Activated CD8-positive, alpha-beta memory T cell treated with anti-CD3 and anti-CD28 coated beads, Interleukin-2, amount 50 U/mL, for 4 hours (primary cell): ENCODE measurements around the gene ZXDA.
"Not testable (repeated sequence)": the region's sequence is repeated elsewhere in the genome, so short reads cannot be mapped to it uniquely, and the experiment has no call there.

Experiments
- DNase-seq: peaks from one replicate; pipeline ENCODE4 v3.0.0-alpha.2; 2020

The ZXDA gene, protein sequence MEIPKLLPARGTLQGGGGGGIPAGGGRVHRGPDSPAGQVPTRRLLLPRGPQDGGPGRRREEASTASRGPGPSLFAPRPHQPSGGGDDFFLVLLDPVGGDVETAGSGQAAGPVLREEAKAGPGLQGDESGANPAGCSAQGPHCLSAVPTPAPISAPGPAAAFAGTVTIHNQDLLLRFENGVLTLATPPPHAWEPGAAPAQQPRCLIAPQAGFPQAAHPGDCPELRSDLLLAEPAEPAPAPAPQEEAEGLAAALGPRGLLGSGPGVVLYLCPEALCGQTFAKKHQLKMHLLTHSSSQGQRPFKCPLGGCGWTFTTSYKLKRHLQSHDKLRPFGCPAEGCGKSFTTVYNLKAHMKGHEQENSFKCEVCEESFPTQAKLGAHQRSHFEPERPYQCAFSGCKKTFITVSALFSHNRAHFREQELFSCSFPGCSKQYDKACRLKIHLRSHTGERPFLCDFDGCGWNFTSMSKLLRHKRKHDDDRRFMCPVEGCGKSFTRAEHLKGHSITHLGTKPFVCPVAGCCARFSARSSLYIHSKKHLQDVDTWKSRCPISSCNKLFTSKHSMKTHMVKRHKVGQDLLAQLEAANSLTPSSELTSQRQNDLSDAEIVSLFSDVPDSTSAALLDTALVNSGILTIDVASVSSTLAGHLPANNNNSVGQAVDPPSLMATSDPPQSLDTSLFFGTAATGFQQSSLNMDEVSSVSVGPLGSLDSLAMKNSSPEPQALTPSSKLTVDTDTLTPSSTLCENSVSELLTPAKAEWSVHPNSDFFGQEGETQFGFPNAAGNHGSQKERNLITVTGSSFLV

DNA sequence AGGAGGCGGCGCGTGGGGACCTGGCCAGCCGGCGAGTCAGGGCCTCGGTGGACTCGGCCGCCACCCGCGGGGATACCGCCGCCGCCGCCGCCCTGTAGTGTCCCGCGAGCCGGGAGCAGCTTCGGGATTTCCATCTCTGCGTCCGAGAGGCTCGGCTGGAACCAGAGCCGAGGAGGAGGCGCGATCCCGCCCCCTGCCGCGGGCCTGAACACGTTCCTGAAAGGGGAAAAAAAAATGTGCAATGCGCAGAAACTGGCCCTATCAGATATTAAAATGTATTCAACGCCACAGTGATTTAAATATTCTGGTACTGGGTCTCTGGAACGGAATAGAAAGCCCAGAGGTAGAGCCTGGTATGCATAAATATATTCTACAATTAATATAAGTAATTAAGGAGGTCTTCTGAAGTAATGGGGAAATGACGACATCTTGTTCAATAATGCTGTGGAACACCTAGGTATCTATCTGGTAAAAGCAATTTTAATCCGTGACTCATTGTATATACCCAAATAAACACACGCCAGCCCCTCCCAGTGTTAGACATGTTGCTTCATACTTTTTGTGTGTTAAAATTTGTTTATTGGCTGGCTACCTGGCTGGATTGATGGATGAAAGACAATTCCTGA, at the start of gene ZXDA:
TSS of gene ZXDA (minus strand) at position 172 of the 626 bp plus-strand sequence. CDS start at position 134, 38 bp downstream.
- DNase-seq = not testable (repeated sequence)

DNA sequence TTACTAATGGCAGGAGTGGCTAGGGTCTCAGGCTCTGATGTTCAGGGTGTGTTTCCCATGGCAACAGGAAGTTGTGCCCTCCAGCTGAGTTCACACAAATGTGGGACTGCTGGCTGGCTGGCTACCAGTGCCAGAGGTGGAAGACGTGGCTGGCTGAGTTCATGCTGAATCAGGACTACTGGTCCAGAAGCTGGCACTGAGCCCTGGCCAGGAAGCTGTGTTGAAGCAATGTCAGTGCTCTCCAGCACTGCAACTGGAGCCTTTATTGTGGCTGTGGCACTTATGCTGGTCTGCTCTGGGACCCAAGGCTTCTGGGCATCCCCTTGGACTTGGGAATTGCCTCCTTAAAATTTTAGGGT, 42.0 kb upstream of the ZXDA start:
- DNase-seq = no peak

DNA sequence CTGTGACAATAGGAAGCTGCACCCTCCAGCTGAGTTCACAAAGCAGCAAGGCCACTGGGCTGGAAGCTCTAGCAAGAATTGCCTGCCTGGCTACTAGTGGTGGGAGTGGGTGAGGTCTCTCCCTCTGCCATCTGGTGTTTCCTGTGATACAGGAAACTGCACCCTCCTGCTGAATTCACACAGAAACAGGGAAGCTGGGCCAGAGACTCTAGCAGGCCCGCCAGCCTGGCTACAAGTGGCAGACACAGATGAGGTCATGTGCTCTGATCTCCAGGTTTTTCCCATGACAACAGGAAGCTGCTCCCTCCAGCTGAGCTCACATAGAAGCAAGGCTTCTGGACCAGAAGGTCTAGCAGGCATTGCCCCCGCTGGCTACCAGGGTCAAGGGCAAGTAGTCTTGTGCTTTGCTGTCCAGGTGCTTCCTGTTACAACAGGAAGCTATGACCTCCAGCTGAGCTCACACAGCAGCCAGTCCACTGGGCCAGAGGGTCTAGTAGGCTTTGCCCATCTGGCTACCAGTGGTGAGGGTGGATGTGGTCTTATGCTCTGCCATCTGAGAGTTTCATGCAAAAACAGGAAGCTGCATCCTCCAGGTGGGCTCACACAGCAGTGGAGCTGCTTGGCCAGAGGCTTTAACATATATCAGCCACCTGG, 41.5 kb upstream of the ZXDA start:
- no peak for DNase-seq

DNA sequence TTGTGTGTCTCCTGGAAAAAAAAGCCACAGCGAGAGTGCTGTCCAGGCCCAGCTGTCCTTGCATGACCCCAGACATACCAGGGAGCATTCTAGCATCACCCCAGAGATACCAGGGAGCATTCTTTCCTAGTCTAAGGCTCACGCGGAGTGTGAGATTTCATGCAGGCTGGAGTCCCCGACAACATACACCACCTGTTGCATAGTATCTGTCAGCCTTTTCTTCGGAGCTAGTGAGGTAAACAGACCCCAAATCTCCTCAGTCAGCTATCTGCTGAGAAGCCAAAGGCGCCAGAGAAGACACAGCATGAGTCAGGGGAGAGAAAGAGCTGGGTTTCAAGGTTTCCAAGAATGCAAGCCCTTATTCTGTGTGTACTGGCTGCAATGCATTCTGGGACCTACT, 23.1 kb upstream of the ZXDA start:
- DNase-seq = no peak

DNA sequence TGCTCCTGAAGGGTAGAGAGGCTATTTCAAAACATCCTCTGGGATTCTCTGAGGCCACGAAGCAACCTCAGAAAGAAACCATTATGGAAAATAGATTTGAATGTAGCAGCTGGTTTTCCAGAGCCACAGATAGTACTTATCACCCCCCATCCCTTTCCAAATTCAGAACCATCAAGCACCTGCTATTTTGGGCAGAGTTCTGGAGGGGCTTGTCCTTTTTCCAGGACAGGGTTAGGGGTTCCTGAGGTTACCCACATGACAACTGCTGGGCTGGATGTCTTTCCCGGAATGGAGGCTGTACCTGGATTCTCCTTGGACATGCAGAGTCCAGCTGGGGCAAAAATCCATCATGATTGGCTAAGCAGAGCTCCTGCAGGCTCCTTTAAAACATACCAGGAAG, 22.0 kb upstream of the ZXDA start:
- DNase-seq = no peak

DNA sequence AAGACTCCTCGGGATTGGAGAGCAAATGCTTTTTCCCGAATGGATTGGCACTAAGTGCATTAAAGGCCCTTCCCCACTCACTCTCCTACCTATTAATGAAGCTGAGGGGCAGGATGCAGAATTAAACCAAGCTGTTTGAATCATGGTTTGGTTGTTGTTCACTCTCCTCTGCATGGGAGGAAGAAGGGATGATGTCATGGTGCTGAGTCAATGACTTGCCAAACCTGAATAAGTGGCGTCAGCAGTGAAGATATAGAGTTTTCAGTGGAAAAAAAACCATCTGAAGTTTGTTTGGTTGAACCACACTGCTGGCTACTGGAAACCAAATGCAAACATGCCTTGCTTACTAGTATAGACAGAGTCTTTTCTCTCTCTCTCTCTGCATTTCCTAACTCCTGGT, 19.8 kb upstream of the ZXDA start:
- no peak for DNase-seq

DNA sequence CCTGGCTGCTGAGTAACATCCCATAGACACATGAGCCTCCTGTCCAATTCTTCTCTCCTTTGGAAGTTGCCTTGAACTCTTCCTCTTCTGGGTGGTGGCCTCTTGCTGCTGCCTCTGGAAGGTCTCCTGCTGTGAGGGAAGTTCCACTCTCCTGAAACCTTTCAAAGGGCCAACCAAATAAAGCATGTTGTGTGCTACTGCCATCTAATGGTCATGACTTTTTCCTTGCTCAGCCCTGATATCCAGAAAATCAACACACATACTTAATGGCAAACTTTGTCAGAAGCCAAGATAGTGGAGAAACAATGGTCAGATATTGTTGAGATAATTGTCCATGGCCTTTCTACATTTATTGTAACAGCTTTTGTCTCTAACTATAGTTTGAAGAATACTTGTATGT, 19.1 kb upstream of the ZXDA start:
- no peak for DNase-seq

DNA sequence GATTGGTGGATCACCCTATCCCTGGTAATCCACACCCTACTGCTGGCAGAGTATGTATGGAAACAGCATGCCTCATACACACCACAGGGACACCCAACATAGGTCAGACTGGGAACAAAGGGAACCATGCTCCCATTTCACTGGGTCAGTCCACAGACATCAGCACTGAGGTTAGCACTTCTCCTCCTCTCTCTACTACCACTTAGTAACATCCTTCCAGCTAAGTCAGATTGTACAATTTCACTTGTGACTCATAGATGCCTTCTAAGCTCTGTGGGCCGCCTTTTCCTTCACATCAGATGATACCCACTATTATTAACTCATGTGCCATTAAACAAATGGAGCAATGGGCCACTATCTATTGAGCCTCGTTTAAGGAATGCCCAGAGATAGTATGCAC, 15.5 kb upstream of the ZXDA start:
- DNase-seq = no peak

DNA sequence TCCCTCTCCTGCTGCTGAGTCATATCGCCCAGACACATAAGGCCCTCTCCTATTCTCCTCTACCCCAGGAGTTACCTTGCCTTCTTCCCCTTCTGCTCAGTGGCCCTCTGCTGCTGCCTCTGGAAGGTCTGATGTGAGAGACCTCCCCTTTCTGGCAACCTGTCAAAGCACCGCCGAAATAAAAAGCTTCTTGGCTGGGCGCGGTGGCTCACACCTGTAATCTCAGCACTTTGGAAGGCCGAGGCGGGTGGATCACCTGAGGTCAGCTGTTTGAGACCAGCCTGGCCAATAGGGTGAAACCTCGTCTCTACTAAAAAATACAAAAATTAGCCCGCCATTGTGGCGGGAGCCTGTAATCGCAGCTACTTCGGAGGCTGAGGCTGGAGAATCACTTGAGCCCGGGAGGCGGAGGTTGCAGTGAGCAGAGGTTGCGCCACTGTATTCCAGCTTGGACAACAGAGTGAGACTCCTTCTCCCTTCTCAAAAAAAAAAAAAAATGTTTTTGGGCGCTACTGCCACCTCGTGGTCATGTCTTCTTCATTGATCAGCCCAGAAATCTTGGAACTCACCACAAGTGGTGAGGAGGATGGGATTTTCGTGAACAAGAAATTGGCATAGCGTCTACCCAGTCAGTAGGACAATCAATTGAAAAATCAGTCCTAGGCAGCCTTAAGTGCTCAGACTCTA, 8.6 kb upstream of the ZXDA start:
- DNase-seq = no peak

DNA sequence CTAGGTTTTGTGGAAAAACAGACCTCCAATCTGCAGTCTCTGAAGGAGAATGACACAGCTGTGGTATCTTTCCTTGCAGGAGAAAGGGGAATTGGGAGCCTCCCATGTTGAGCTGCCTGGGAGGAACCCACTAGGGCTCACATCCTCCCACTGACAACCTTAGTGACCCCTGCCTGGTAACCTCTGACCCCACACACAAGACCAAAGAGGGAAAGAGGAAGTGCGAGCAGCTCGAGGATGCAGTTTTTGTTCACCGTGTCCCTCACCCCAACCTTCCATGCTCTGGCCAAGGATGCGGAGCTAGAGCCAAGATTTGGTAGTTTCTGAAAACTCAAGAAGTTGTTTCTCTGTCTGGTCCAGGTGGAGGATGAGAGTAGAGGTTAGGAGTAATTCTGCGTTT, 5.4 kb upstream of the ZXDA start:
- DNase-seq = no peak

DNA sequence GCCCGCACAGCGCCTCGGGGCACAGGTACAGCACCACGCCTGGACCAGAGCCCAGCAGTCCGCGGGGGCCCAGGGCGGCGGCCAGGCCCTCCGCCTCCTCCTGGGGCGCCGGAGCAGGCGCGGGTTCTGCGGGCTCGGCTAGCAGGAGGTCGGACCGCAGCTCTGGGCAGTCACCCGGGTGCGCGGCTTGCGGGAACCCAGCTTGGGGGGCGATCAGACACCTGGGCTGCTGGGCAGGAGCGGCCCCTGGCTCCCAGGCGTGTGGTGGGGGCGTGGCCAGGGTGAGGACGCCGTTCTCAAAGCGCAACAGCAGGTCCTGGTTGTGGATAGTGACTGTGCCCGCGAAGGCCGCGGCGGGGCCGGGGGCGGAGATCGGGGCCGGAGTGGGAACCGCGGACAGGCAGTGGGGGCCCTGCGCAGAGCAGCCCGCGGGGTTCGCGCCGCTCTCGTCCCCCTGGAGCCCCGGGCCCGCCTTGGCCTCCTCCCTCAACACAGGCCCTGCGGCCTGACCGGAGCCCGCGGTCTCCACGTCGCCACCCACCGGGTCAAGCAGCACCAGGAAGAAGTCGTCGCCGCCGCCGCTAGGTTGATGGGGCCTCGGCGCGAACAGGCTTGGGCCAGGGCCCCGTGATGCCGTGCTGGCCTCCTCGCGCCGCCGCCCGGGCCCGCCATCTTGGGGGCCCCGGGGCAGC, 517 bp downstream of the ZXDA start:
- DNase-seq = peak; percentile 24

DNA sequence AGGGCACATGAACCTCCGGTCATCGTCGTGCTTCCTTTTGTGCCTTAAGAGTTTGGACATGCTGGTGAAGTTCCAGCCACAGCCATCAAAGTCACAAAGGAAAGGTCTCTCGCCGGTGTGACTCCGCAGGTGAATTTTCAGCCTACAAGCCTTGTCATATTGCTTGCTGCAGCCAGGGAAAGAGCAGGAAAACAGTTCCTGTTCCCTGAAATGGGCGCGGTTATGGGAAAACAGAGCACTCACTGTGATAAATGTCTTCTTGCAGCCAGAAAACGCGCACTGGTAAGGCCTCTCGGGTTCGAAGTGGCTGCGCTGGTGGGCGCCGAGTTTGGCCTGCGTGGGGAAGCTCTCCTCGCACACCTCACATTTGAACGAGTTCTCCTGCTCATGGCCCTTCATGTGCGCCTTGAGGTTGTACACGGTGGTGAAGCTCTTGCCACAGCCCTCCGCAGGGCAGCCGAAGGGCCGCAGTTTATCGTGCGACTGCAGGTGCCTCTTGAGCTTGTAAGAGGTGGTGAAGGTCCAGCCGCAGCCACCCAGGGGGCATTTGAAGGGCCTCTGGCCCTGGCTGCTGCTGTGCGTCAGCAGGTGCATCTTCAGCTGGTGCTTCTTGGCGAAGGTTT, 1.2 kb downstream of the ZXDA start:
- not testable (repeated sequence) for DNase-seq

DNA sequence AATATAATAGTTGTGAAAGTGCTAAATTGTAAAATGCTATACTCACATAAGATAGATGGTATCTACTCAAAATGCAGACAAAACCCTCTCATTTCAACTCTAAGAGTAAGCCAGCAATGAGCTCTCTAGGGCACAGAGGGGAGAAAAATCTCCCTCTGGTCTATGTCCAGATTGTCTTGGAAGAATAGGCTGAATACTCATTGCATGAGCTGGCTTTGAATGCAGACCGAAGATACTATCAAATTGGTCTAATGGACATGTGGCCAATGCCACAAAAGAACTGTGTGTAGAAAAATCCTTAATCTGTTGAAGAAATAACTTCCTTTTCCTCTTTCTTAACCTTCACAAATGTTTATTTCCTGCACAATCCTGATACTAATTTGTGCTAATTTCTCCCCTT, 3.5 kb downstream of the ZXDA start:
- DNase-seq = no peak

DNA sequence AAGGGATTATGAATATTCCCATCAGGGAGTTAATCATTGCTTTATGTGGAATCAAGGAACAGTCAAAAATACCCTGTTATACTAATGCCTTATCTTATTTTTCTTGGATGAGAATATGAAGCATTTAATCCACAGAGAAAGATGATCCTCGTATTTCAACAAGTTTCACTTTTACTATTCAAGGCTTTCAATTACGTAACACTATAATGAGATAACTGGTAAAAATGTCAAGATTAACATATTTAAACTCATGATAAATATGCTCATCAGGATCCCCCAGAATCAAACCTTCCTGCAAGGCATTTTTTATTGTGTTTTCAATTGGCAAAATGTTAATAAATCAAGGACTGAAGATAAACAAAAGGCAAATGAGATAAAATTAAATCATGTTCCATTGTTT, 5.1 kb downstream of the ZXDA start:
- no peak for DNase-seq

DNA sequence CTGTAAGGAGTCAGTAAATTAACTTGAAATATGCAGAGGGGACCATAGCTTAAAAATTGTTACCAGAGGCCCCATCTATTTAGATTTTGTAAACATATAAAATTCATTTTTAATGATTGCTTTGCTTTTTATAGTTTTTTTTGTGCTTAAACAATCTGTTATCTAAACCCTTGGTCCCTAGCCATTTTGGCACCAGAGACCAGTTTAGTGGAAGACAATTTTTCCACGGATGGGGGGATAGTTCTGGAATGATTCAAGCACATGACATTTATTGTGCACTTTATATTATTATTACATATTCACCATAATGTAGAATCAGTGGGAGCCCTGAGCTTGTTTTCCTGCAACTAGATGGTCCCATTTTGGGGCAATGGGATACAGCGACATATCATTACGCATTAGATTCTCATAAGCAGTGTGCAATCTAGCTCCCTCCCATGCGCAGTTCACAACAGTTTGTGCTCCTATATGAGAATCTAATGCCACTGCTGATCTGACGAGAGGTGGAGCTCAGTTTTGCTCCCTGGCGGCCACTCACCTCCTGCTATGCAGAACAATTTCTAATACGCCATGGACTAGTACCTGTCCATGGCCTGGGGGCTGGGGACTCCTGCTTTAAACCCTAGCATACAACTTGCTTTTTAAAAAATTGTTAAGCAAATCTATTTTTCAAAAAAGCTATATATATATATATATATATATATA, 5.9 kb downstream of the ZXDA start:
- no peak for DNase-seq

DNA sequence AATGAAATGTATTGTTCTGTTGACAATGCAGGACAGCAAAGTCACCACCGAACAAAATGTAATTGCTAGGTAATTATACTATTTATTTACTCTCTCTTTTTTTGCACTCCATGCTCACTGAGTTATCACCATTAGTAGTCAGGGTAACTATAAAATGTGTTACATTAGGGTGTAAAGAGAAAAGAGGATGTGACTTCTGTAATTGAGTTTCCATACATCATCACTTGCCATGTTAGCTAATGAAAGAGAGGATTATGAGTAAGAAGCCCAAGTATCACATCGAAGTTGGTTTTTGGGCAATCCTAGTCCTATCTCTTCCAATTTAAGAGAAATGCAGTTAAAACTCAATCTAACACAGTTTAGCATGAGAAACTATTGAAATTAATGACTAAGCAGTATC, 7.6 kb downstream of the ZXDA start:
- no peak for DNase-seq

DNA sequence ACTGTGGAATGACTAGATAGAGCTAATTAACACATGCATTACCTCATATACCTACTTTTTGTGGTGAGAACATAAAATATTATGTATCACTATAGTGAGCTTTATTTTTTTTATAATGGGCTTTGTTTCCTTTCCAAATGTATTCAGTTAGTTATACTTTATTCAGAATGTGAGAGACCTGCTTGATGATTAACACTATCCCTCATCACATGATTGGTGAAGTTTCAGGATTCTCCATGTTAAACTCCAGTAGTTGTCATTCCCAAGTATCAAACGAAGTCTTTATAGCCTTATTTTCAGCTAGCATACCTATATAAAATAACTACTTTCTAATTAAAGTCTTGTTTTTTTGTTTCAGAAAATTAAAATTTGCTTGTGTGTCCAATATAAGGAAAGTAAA, 8.8 kb downstream of the ZXDA start:
- DNase-seq = no peak

DNA sequence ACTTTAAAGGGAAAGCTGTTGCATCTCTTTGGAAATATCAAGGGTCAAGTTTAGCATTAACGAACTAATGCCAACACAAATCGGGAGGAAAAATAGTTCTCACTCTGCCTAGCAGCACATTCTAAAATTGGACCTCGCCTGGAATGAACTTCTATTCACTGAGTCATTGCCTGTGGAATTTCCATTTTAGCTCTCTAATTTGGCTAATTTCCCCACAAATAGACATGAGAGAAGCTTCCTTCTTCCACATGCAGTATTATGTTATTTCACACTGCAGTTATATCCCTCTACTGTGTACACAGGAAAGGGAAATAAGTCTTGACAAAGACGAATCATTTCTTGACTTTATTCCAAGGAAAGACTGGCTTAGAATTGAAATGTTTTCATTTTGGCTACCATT, 9.3 kb downstream of the ZXDA start:
- no peak for DNase-seq

DNA sequence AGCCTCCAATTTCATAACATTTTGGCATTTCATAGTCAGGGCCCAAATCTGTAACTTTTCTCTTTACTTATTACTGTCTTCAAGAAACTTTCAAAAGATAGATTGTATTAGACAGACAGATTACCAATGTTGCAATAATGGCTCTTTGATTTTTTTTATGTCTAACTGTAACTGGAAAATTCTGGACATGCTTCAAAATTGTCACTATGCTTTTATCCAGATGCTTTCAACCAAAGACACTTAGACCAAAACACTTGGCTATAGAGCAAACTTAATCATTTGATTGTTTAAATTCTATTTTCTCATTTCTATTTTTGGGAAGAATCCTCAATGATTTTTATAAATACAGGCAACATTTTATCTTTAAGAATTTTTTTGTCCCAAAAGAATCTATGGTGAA, 10.4 kb downstream of the ZXDA start:
- DNase-seq = no peak

DNA sequence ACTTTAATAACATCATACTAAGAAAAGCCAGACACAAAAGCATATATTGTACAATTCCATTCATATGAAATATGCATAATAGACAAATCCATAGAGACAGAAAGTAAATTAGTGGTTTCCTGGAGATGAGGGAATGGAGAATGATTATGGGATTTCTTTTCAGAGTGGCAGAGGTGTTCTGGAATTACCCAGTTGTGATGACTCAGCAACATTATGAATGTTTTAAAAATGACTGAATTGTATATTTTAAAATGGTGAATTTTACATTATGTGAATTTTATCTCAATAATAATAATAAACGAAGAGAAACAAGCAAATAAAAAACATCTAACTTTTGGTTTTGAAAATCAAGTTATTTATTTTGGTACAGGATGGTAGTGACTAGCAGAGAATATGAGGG, 11.2 kb downstream of the ZXDA start:
- DNase-seq = no peak

DNA sequence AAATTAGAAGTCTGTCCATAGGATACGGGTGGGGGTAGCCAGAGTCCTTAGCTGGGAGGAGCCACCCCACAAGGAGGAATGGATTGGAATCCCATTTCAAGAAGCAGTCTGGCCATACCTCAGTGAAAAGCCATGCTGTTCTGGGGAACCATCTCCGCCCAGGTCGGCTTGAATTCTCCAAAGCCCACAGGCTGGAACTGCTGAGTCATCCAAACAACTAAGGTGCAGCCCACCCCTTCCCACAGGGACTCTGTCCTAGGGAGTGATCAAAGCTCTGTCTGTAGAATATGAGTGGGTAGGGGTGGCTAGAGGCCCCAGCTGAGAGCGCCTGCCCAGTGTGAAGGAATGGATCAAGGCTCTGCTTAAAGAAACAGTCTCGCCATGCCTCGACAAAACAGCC, 38.8 kb downstream of the ZXDA start:
- no peak for DNase-seq
